GM18868 (cell line): ENCODE data around the gene GAB3.
"Not testable (repeated sequence)": the region's sequence is repeated elsewhere in the genome, so short reads cannot be mapped to it uniquely, and the experiment has no call there.

Source experiments
- ATAC-seq: cut with Tn5 transposase; IDR thresholded peaks from one replicate; pipeline ENCODE4 v1.9.1; 2021; ENCODE audit warnings: mild to moderate bottlenecking, moderate library complexity; ENCODE audit not compliant: unreplicated experiment

The GAB3 gene

DNA sequence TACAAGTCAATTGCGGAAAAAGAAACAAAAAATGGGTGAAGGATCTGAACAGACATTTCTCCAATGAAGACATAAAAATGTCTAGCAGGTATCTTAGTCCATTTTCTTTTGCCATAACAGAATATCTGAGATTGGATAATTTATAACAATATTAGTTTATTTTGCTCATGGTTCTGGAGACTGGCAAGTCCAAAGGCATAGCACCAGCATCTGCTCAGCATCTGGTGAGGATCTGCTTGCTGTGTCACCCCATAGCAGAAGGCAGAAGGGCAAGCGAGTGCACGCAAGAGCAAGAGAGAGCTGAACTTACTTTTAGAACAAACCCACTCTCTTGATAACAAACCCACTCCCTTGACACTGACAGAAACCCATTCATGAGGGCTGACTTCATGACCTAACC, 29.7 kb downstream of the GAB3 start:
- ATAC-seq: no peak

GRCh38 chrX:154720067-154720466, 30.8 kb downstream of the GAB3 start:
- ATAC-seq: no peak

GRCh38 chrX:154719132-154719675, 31.7 kb downstream of the GAB3 start:
- no peak for ATAC-seq

DNA sequence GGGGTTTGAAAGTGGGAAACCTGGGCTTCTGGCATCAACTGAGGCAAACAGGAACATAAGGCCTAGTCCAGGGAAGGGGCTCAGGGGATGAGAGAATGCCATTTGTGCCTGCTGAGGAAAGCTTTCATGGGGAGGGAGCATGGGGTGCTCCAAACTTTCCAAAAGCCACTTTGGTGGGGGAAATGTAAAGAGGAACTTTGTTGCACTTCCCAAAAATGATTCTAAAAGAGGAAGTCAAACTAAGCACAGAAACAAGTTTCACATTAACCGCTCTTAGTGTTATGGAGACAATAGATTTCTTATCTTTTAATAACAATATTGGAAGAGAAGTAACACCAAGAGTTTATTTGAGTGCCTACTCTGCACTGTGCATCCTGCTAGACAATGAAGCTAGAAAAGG, 32.3 kb downstream of the GAB3 start:
- ATAC-seq: no peak

- ATAC-seq: no peak
These were observed 33.1 kb downstream of the GAB3 start for GRCh38 chrX:154717824-154718223.

- ATAC-seq: no peak
These were observed 35.1 kb downstream of the GAB3 start for GRCh38 chrX:154715825-154716224.

DNA sequence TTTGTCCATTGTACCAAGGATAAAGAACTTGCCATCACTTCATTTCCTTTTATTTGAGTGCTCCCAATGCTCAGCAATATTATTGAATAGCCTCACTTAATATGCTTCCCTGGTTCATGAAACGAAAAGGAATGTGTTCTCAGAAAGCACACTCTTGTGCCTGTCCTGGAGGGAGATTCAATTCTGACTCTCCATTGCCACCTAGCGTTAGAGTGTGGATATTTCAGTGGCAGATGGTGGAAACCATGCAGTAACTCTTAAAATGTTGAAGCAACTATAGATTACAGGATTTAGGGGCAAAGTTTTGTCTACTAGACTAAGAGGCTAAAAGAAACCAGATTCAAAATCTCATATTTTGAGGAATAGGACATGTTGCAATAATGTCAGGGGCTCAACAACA, 36.0 kb downstream of the GAB3 start:
- no peak for ATAC-seq

DNA sequence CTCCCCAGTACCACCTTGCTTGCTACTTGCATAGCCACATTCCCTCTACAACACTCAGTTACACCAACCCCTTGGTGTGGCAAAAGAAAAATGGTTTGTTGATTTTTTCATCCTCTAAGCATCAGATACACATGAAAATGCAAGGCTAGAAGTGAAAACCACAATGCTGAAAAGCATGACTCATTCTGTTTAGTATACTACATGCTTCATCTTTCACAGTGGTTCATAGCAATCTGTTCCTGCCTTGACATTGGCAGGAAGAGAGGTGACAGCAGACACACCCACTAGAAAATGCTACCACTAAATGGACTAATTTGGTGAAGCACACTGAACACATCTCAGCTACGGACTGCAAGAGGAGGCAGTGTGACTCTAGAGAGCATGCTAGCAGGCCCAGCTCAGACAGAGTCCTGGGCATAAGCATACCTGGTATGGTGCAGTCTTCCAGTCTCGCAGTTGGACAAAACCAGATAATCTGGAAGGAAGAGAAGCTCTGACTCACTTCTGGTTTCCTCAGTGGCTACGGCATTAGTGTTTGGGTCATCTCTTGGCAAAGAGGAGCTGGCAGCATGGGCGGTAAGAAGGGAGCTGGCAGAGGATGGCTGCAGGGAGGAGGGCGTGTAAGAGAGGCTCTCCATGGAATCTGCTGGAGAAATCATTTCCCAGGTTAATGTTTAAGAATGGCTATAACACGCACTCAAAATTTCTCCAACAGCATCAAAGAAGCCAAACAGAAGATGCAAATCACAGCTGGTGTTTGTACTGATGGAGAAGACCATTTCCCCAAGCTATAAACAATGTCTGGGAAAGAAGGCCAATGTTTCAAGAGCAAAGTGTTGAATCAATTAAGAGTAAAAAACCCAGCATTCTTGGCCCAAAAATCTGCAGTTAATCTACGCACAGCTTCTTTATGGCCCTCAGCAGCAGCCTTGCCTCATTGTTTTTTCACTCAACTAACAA, 37.8 kb downstream of the GAB3 start:
- peak; percentile 93 for ATAC-seq

GRCh38 chrX:154711264-154711663, 39.6 kb downstream of the GAB3 start:
- ATAC-seq: no peak

- no peak for ATAC-seq
These were observed 40.6 kb downstream of the GAB3 start for GRCh38 chrX:154710309-154710708.

DNA sequence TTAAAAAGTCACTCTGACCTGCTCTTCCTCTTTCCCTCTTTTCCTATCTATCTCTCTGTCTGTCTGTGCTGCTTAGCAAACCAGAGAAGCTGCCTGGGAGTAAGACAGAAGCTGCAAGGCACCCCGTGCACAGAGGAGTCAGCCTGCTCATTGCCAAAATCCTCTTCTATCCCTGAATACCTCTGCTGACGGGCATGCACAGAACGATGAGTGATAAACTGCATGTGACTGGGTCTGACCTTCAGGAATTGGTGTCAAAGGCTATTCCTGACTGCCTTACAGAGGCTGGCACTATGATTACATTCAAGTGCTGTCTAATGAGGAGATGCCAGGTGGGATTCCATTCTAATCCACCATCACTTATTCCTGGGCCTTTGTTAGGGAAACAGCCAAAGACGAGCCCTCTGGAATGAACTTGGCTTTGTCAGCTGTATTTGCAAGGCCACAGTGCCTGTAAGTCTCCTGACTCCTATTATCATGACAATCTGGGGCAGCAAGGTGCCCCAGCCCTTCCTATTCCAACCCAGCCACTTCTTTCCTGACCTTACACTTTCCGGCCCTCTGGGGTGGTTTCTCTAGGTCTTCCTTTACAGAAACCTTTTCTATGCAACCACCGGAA, 52.1 kb downstream of the GAB3 start:
- ATAC-seq: no peak

- ATAC-seq: no peak
These were observed 54.2 kb downstream of the GAB3 start for GRCh38 chrX:154696676-154697045.

- no peak for ATAC-seq
These were observed 54.8 kb downstream of the GAB3 start for GRCh38 chrX:154695911-154696675.

DNA sequence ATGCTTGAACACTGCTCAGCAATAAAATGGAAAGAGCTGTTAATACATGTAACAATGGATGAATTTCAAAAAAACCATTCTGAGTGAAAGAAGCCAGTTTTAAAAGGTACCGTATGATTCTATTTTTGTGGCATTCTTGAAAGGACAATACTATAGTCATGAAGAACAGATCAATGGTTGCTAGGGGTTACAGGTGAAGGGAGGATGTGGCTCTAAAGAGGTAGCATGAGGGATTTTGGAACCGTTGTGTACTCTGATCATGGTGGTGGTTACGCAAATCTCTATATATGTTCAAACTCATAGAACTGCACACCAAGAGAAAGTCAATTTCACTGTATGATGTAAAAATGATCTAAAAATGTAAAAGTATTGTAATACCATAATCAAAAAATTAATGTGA, 57.5 kb downstream of the GAB3 start:
- no peak for ATAC-seq

DNA sequence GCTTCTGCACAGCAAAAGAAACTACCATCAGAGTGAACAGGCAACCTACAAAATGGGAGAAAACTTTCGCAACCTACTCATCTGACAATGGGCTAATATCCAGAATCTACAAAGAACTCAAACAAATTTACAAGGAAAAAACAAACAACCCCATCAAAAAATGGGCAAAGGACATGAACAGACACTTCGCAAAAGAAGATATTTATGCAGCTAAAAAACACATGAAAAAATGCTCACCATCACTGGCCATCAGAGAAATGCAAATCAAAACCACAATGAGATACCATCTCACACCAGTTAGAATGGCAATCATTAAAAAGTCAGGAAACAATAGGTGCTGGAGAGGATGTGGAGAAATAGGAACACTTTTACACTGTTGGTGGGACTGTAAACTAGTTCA, 60.4 kb downstream of the GAB3 start:
- not testable (repeated sequence) for ATAC-seq

DNA sequence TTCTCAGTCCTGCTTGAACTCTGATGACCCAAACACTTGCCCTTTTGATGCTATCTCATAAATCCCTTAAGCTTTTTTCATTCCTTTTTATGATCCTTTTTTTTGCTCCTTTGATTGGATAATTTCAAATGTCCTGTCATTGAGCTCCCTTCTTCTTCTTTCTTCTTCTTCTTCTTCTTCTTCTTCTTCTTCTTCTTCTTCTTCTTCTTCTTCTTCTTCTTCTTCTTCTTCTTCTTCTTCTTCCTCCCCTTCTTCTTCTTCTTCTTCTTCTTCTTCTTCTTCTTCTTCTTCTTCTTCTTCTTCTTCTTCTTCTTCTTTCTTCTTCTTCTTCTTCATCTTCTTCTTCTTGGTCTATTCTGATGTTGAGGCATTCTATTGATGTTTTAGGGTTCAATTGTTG, 78.8 kb downstream of the GAB3 start:
- not testable (repeated sequence) for ATAC-seq

- not testable (repeated sequence) for ATAC-seq
These were observed 80.0 kb downstream of the GAB3 start for GRCh38 chrX:154670848-154671247.

DNA sequence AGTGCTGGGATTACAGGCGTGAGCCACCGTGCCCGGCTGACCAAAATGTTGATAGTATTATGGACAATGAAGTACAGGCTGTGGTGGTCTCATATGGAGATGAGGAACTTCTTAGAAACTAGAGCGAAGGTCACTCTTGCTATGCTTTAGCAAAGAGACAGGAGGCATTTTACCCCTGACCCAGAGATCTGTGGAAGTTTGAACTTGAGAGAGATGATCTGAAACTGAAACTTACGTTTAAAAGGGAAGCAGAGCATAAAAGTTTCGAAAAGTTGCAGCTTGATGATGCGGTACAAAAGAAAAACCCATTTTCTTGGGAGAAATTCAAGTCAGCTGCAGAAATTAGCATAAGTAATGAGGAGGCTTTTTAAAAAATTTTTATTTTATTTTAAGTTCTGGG, 89.0 kb downstream of the GAB3 start:
- ATAC-seq: no peak

- no peak for ATAC-seq
These were observed 89.7 kb downstream of the GAB3 start for GRCh38 chrX:154661170-154661569.

DNA sequence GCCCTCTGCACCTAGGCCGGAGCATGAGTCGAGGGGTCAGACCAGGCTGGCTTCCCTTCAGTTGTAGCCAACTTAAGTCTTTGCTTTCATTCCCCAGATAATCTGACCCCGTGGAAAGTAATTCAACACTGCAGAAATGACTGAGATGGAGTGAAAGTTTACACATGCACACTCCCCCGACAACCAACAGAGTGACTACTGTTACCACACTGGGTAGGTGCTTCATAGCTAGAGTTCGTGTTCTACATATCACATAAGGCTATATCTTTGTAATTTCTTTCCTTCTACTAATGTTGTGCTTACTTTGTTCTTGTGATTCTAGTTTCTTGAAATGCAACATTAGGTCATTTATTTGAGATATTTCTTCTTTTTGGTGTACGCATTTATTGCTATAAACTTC, 90.3 kb downstream of the GAB3 start:
- ATAC-seq: no peak

- no peak for ATAC-seq
These were observed 91.9 kb downstream of the GAB3 start for GRCh38 chrX:154658957-154659356.
